ENCODE results near the gene ATP1B3.

GRCh38 chr3:141828890-141829289 lies 47.6 kb upstream of the ATP1B3 start:
- TF ChIP-seq, protein P1, sequence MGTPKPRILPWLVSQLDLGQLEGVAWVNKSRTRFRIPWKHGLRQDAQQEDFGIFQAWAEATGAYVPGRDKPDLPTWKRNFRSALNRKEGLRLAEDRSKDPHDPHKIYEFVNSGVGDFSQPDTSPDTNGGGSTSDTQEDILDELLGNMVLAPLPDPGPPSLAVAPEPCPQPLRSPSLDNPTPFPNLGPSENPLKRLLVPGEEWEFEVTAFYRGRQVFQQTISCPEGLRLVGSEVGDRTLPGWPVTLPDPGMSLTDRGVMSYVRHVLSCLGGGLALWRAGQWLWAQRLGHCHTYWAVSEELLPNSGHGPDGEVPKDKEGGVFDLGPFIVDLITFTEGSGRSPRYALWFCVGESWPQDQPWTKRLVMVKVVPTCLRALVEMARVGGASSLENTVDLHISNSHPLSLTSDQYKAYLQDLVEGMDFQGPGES (IDR thresholded peaks at IDR 0.05; ENCODE audit: low read depth, low read length), result no peak
- TF ChIP-seq CTCF (IDR thresholded peaks at IDR 0.05), result no peak
- no peak for TF ChIP-seq MXI1 (IDR thresholded peaks at IDR 0.05; ENCODE audit: low read depth, low read length)

Data from SK-N-SH (cell line).